GM12801 (cell line): ENCODE data around the gene CDH12.

Source experiments
- CTCF ChIP-seq: IDR thresholded peaks from one replicate; pipeline ENCODE4 v1.5.1; 2011; ENCODE audit warnings: control low read depth; ENCODE audit not compliant: insufficient read length; ENCODE audit errors: extremely low read depth

The CDH12 gene

GRCh38 chr5:22572941-22573340 is 280.2 kb downstream of the CDH12 start:
- TF ChIP-seq CTCF, result no peak

GRCh38 chr5:22567983-22568382 is 285.2 kb downstream of the CDH12 start:
- no peak for TF ChIP-seq CTCF

- no peak for TF ChIP-seq CTCF
Measured at GRCh38 chr5:22560147-22560546, 293.0 kb downstream of the CDH12 start.

- no peak for TF ChIP-seq CTCF
Measured at GRCh38 chr5:22557251-22557650, 295.9 kb downstream of the CDH12 start.

GRCh38 chr5:22554475-22554874 is 298.7 kb downstream of the CDH12 start:
- TF ChIP-seq CTCF, result no peak

- TF ChIP-seq CTCF, result no peak
Measured at GRCh38 chr5:22549876-22550671, 303.1 kb downstream of the CDH12 start.

- TF ChIP-seq CTCF, result no peak
Measured at GRCh38 chr5:22542340-22542739, 310.8 kb downstream of the CDH12 start.

- TF ChIP-seq CTCF, result no peak
Measured at GRCh38 chr5:22541037-22541436, 312.1 kb downstream of the CDH12 start.
